RWPE1 (cell line): ENCODE results near the gene RNU4-1.
A peak's percentile ranks its signal among the peaks of the same experiment; 100 is the strongest.

Experiments used
- CTCF ChIA-PET: fragments of 350-600 bp; sonication (Branson Sonifier 250); formaldehyde crosslinking; extraction: SDS; loops from one replicate; lab custom pipeline; 2021; lab: Yijun Ruan, JAX
- POLR2A ChIA-PET: fragments of 400-600 bp; formaldehyde crosslinking; extraction: SDS; loops from one replicate; lab custom pipeline; 2020; ENCODE audit warnings: antibody characterized with exemption; ENCODE audit not compliant: low non-redundant PET; lab: Yijun Ruan, JAX
- DNase-seq: peaks from one replicate; pipeline ENCODE4 v3.0.0; 2012; ENCODE audit warnings: low spot score
- H3K27ac ChIP-seq: fragments of 450-650 bp; 2 replicates; pipeline ENCODE4 v1.5.1; 2017
- CTCF ChIP-seq: fragments of 450-650 bp; conservative IDR thresholded peaks from 2 replicates; pipeline ENCODE4 v1.5.1; 2017; ENCODE audit warnings: low read depth, mild to moderate bottlenecking

RNU4-1 gene

GRCh38 chr12:120301962-120302815 is 9.2 kb upstream of the RNU4-1 start, which contains the start of gene SIRT4:
TSS of gene SIRT4 (plus strand) at chr12:120302321. CDS start at chr12:120303562, 1,241 bp downstream.
- peak within 1 kb of the TSS; percentile 31; the same call in 1 of the 2 replicates for H3K27ac ChIP-seq
- TF ChIP-seq CTCF, result peak; percentile 92
- ChIA-PET POLR2A (interaction anchor here (0.6 to 1.1 kb wide), 3 partner anchors 9 to 1526 kb away, joined by 3 to 5 read pairs (median 5); partner anchors contain the start of genes RNU4-1 and RNU4-2), CTCF (interaction anchor here (0.6 to 1.5 kb wide), 16 partner anchors 10 to 1328 kb away, joined by 3 to 12 read pairs (median 6); partner anchors contain the start of genes RNU4-1 and RNU4-2)
- peak; percentile 93 for DNase-seq

- POLR2A ChIA-PET, result interaction anchor here (0.6 to 2.3 kb wide), 4 partner anchors 10 to 62 kb away, joined by 3 to 14 read pairs (median 5); partner anchors contain the start of genes PXN and SIRT4
- peak overlapping the region; percentile 97 for H3K27ac ChIP-seq
- CTCF ChIA-PET, result interaction anchor here (2.1 kb wide), 1 partner anchor 10 kb away, joined by 11 read pairs; the partner anchor contains the start of gene SIRT4
- TF ChIP-seq CTCF, result no peak
- no peak for DNase-seq
Measured at GRCh38 chr12:120292411-120292660, 701 bp downstream of the RNU4-1 start.

- H3K27ac ChIP-seq, result peak overlapping the region; percentile 97
- POLR2A ChIA-PET, result interaction anchor here (0.6 to 2.3 kb wide), 5 partner anchors 11 to 90 kb away, joined by 4 to 14 read pairs (median 5); partner anchors contain the start of genes RPLP0 and SIRT4
- CTCF ChIA-PET, result interaction anchor here (0.7 to 1.2 kb wide), 4 partner anchors 26 to 90 kb away, joined by 3 to 5 read pairs (median 3); partner anchors contain the start of gene RPLP0
Measured at GRCh38 chr12:120290609-120291305, 2.3 kb downstream of the RNU4-1 start.

GRCh38 chr12:120287491-120287890 is 5.5 kb downstream of the RNU4-1 start:
- TF ChIP-seq CTCF, result no peak
- ChIA-PET CTCF (interaction anchor here (2.7 kb wide), 1 partner anchor 21 kb away, joined by 10 read pairs; the partner anchor contains the start of gene PXN), POLR2A (interaction anchor here (1.1 to 1.3 kb wide), 2 partner anchors 57 to 86 kb away, joined by 3 to 4 read pairs; partner anchors contain the start of gene RPLP0)
- DNase-seq, result no peak
- H3K27ac ChIP-seq, result no peak overlapping the region

More at GRCh38 chr12:120290609-120291305, 2.3 kb downstream of the RNU4-1 start:
- no peak for DNase-seq
- no peak for TF ChIP-seq CTCF

- no peak overlapping the region for H3K27ac ChIP-seq
- POLR2A ChIA-PET, result interaction anchor here (1.1 to 1.3 kb wide), 2 partner anchors 57 to 86 kb away, joined by 3 to 4 read pairs; partner anchors contain the start of gene RPLP0
- no peak for TF ChIP-seq CTCF
- CTCF ChIA-PET, result interaction anchor here (0.6 to 2.7 kb wide), 4 partner anchors 21 to 417 kb away, joined by 3 to 10 read pairs (median 7); partner anchors contain the start of gene PXN
- no peak for DNase-seq
Measured at GRCh38 chr12:120286768-120287490, 6.1 kb downstream of the RNU4-1 start.
